OCI-LY7 (cell line): ENCODE measurements around the gene LMX1A. TPM values are rescaled to one million over a fixed set of nuclear protein-coding genes. Genes with fewer than 3 reads are reported as not detected.

Experiments
- BruUV-seq: library from RNA; stranded (reverse); fragments of 400-500 nt; replicated peaks from 2 replicates; lab custom pipeline; 2021; lab: Mats Ljungman, UMichigan
- CTCF ChIA-PET: fragments of 300-600 bp; sonication (Branson Sonifier 250); formaldehyde crosslinking; loops from one replicate; lab custom pipeline; 2022; ENCODE audit warnings: antibody characterized with exemption; ENCODE audit not compliant: unreplicated experiment; lab: Charles Lee
- POLR2A ChIA-PET: fragments of 300-600 bp; sonication (Branson Sonifier 250); formaldehyde crosslinking; loops from one replicate; lab custom pipeline; 2022; ENCODE audit warnings: antibody characterized with exemption; lab: Charles Lee
- DNase-seq: peaks from one replicate; pipeline ENCODE4 v3.0.0-alpha.2; 2015; ENCODE audit warnings: low spot score
- H2AFZ ChIP-seq: fragments of 200-600 bp; sonication (generic), shearing (Covaris generic); 2 replicates; pipeline ENCODE4 v1.6.1; 2014; ENCODE audit warnings: mild to moderate bottlenecking, antibody characterized with exemption, low read length, moderate library complexity
- H3K27ac ChIP-seq: fragments of 200-600 bp; sonication (generic); 2 replicates; pipeline ENCODE4 v1.5.1; 2014; ENCODE audit warnings: mixed run types, low read depth, mild to moderate bottlenecking, moderate library complexity, low read length, inconsistent platforms; ENCODE audit not compliant: poor library complexity, severe bottlenecking
- H3K36me3 ChIP-seq: fragments of 200-600 bp; sonication (generic); 2 replicates; pipeline ENCODE4 v1.6.1; 2014; ENCODE audit warnings: mild to moderate bottlenecking, antibody characterized with exemption, low read length, moderate library complexity, mixed read lengths; ENCODE audit not compliant: insufficient read depth
- H3K4me1 ChIP-seq: fragments of 200-600 bp; sonication (generic); 2 replicates; pipeline ENCODE4 v1.5.1; 2014; ENCODE audit warnings: mild to moderate bottlenecking, low read length; ENCODE audit not compliant: insufficient read depth, poor library complexity, severe bottlenecking
- H3K4me2 ChIP-seq: fragments of 200-600 bp; sonication (generic); 2 replicates; pipeline ENCODE4 v1.6.1; 2014; ENCODE audit warnings: mild to moderate bottlenecking, low read length
- H3K4me3 ChIP-seq: fragments of 200-600 bp; sonication (generic); 2 replicates; pipeline ENCODE4 v1.5.1; 2014; ENCODE audit warnings: mild to moderate bottlenecking, low read depth, low read length; ENCODE audit not compliant: poor library complexity, severe bottlenecking
- H3K79me2 ChIP-seq: fragments of 200-600 bp; sonication (generic); 2 replicates; pipeline ENCODE4 v1.6.1; 2016; ENCODE audit warnings: low read depth, mild to moderate bottlenecking, low read length, moderate library complexity, mixed read lengths; ENCODE audit not compliant: insufficient read depth
- H3K9me2 ChIP-seq: fragments of 200-600 bp; sonication (generic); 2 replicates; pipeline ENCODE4 v1.6.1; 2016; ENCODE audit warnings: mild to moderate bottlenecking, low read length, mixed read lengths; ENCODE audit not compliant: insufficient read depth
- H3K9me3 ChIP-seq: fragments of 200-600 bp; sonication (generic); 2 replicates; pipeline ENCODE4 v1.6.1; 2014; ENCODE audit warnings: mild to moderate bottlenecking, mixed run types, low read length, mixed read lengths
- H4K20me1 ChIP-seq: fragments of 200-600 bp; sonication (generic); 2 replicates; pipeline ENCODE4 v1.6.1; 2014; ENCODE audit warnings: mild to moderate bottlenecking, antibody characterized with exemption, low read length, moderate library complexity, mixed read lengths; ENCODE audit not compliant: insufficient read depth
- EZH2phosphoT487 ChIP-seq: fragments of 200-600 bp; sonication (generic); IDR thresholded peaks from 2 replicates; pipeline ENCODE4 v1.6.1; 2018; ENCODE audit warnings: low read depth, borderline replicate concordance, mild to moderate bottlenecking, mixed run types, antibody characterized with exemption, low read length, moderate library complexity, mixed read lengths
- intact Hi-C: fragments of 100-400 bp; cut with micrococcal nuclease; formaldehyde crosslinking; loops from one replicate; pipeline ENCODE4 v1.10.0; 2022; ENCODE audit not compliant: unreplicated experiment
- total RNA-seq, 2 experiments: library from RNA; depleted of rRNA in 1 of 2; stranded (reverse); fragments of >200 nt in 1 of 2; shearing (Covaris generic) in 1 of 2; gene quantifications; 2 replicates each; pipeline ENCODE4 v1.2.3, GENCODE V29; 2014 to 2022
- TF ChIP-seq, protein P1 (sequence below): fragments of 200-600 bp; sonication (generic); conservative IDR thresholded peaks from 2 replicates; pipeline ENCODE4 v1.5.1; 2014; ENCODE audit warnings: mild to moderate bottlenecking, antibody characterized with exemption, low read length, moderate library complexity, mixed read lengths

LMX1A gene
- total RNA-seq, 2 experiments from 2014 or later = not detected

GRCh38 chr1:165389609-165390008 is 33.1 kb upstream of the LMX1A start:
- CTCF ChIA-PET = no interaction called here
- DNase-seq = no peak
- peaks cover 3% of the 10 kb centered on the region; the same call in 1 of the 2 replicates for H4K20me1 ChIP-seq
- H2AFZ ChIP-seq = no peak overlapping the region
- no peaks in the 10 kb centered on the region for H3K9me2 ChIP-seq
- no peak overlapping the region for H3K4me3 ChIP-seq
- TF ChIP-seq EZH2phosphoT487 = no peak
- TF ChIP-seq, protein P1, sequence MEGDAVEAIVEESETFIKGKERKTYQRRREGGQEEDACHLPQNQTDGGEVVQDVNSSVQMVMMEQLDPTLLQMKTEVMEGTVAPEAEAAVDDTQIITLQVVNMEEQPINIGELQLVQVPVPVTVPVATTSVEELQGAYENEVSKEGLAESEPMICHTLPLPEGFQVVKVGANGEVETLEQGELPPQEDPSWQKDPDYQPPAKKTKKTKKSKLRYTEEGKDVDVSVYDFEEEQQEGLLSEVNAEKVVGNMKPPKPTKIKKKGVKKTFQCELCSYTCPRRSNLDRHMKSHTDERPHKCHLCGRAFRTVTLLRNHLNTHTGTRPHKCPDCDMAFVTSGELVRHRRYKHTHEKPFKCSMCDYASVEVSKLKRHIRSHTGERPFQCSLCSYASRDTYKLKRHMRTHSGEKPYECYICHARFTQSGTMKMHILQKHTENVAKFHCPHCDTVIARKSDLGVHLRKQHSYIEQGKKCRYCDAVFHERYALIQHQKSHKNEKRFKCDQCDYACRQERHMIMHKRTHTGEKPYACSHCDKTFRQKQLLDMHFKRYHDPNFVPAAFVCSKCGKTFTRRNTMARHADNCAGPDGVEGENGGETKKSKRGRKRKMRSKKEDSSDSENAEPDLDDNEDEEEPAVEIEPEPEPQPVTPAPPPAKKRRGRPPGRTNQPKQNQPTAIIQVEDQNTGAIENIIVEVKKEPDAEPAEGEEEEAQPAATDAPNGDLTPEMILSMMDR = no peak
- BruUV-seq = no TSS peak
- H3K9me3 ChIP-seq = no peaks in the 10 kb centered on the region
- H3K36me3 ChIP-seq = no peaks in the 10 kb centered on the region
- H3K79me2 ChIP-seq = no peaks in the 10 kb centered on the region
- no peak overlapping the region for H3K27ac ChIP-seq
- H3K4me2 ChIP-seq = no peak overlapping the region
- peaks cover 6% of the 10 kb centered on the region for H3K4me1 ChIP-seq
- intact Hi-C loops = loop anchor here (5.0 kb wide), 1 partner anchor 523 kb away; no protein-coding TSS in a partner anchor
- POLR2A ChIA-PET = interaction anchor here (1.0 kb wide), 1 partner anchor 1993 kb away, joined by 3 read pairs; no protein-coding TSS in a partner anchor

- ChIA-PET CTCF (interaction anchor here (0.6 kb wide), 1 partner anchor 12 kb away, joined by 3 read pairs; no protein-coding TSS in a partner anchor), POLR2A (no interaction called here)
- intact Hi-C loops = no loop called here
- Histone ChIP-seq H3K9me2 (no peaks in the 10 kb centered on the region), H3K9me3 (no peaks in the 10 kb centered on the region), H3K27ac (no peak overlapping the region), H3K36me3 (no peaks in the 10 kb centered on the region), H3K4me3 (no peak overlapping the region), H3K4me2 (no peak overlapping the region), H4K20me1 (peaks cover 3% of the 10 kb centered on the region; the same call in 1 of the 2 replicates), H2AFZ (no peak overlapping the region), H3K79me2 (no peaks in the 10 kb centered on the region), H3K4me1 (peaks cover under 1% of the 10 kb centered on the region)
- DNase-seq = no peak
- BruUV-seq = no TSS peak
- TF ChIP-seq, protein P1 = no peak
- no peak for TF ChIP-seq EZH2phosphoT487
These were observed 31.4 kb upstream of the LMX1A start for GRCh38 chr1:165387961-165388360.

GRCh38 chr1:165387505-165387904 is 31.0 kb upstream of the LMX1A start:
- no peaks in the 10 kb centered on the region for H3K9me2 ChIP-seq
- no peak overlapping the region for H2AFZ ChIP-seq
- no peak for DNase-seq
- intact Hi-C loops = no loop called here
- no peaks in the 10 kb centered on the region for H3K4me1 ChIP-seq
- no peaks in the 10 kb centered on the region for H3K9me3 ChIP-seq
- no peak overlapping the region for H3K4me2 ChIP-seq
- H4K20me1 ChIP-seq = peaks cover 3% of the 10 kb centered on the region; the same call in 1 of the 2 replicates
- ChIA-PET POLR2A (no interaction called here), CTCF (no interaction called here)
- no peak overlapping the region for H3K4me3 ChIP-seq
- TF ChIP-seq, protein P1 = no peak
- no peak for TF ChIP-seq EZH2phosphoT487
- BruUV-seq = no TSS peak
- H3K27ac ChIP-seq = no peak overlapping the region
- no peaks in the 10 kb centered on the region for H3K36me3 ChIP-seq
- no peaks in the 10 kb centered on the region for H3K79me2 ChIP-seq
